CD4-positive, alpha-beta T cell treated with Interleukin-15 for 4 hours (primary cell): Measurements from ENCODE around the gene FAM13A.
"Not testable (repeated sequence)": the region's sequence is repeated elsewhere in the genome, so short reads cannot be mapped to it uniquely, and the experiment has no call there.

Experiments used
- DNase-seq: peaks from one replicate; pipeline ENCODE4 v3.0.0-alpha.2; 2020; ENCODE audit warnings: low spot score

FAM13A gene

DNA sequence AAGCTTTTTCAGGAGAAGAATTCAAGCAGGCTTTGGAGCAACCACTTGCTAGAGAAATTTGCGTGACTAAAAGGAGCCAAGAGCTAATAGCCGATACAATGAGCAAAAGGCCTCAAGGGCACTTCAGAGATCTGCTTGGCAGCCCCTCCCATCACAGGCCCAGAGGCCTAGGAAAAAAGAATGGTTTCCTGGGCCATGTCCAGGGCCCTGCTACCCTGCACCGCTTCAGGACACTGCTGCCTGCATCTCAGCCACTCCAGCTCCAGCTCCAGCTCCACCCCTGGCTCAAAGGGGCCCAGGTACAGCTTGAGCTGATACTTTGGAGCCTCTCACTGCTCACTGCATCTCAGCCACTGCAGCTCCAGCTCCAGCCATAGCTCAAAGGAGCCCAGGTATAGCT, 98.9 kb downstream of the FAM13A start:
- no peak for DNase-seq

DNA sequence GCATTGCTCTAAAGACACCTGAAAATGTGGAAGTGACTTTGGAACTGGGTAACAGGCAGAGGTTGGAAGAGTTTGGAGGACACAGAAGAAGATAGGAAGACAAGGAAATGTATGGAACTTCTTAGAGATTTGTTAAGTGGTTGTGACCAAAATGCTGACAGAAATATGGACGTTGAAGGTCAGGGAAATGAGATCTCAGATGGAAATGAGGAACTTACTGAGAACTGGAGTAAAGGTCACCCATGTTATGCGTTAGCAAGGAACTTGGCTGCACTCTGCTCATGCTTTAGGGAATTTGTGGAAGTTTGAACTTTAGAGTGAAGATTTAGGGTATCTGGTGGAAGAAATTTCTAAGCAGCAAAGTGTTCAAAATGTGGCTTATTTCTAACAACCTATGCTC, 99.4 kb downstream of the FAM13A start:
- no peak for DNase-seq

DNA sequence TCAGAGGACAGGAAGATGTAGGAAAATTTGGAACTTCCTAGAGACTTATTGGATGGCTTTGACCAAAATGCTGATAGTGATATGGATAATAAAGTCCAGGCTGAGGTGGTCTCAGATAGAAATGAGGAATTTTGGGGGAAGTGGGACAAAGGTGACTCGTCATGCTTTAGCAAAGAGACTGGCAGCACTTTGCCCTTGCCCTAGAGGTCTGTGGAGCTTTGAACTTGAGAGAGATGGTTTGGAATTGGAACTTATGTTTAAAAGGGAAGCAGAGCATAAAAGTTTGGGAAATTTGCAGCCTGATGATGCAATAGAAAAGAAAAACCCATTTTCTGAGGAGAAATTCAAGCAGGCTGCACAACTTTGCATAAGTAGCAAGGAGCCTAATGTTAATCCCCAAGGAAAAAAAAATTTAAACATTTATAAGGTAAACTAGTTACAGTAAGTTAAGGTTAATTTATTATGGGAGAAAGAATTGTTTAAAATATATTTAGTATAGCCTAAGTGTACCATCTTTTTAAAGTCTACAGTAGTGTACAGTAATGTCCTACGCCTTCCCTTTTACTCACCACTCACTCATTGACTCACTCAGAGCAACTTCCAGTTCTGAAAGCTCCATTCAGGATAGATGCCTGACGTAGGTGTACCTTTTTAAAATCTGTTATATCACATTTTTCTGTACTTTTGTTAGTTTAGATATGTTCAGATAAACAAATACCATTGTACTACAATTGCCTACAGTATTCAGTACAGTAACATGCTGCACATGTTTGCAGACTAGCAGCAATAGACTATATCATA, 101.2 kb downstream of the FAM13A start:
- no peak for DNase-seq

DNA sequence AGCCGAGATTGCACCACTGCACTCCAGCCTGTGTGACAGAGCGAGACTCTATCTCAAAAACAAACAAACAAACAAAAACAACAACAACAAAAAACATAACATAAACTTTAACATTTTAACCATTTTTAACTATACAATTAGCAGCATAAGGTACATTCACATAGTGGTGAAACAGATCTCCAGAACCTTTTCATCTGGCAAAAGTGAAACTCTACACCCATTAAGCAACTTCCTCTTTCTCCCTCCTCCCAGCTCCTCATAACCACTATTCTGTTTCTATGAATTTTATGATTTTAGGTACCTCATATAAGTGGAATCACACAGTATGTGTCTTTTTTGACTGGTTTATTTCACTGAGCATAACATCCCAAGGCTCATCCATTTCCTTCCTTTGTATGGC, 103.6 kb downstream of the FAM13A start:
- peak; percentile 3 for DNase-seq

DNA sequence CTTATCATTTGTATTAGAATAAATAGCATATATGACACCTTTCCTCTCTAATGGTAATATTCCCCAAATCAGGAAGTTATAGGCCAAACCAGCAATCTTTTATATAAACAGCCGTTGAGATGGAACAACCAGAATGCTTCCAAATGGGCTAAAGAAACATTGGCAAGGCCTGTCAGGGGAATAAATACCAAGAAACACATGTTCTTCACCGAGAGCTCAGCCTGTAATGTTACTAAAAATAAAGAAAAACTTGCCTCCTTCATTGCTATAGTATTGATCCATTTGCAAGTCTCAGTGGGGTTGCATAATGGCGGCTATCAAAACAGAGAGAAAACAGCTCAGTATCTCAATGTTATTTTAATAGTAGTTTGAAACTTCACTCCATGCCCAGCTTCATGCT, 104.9 kb downstream of the FAM13A start:
- DNase-seq = no peak

DNA sequence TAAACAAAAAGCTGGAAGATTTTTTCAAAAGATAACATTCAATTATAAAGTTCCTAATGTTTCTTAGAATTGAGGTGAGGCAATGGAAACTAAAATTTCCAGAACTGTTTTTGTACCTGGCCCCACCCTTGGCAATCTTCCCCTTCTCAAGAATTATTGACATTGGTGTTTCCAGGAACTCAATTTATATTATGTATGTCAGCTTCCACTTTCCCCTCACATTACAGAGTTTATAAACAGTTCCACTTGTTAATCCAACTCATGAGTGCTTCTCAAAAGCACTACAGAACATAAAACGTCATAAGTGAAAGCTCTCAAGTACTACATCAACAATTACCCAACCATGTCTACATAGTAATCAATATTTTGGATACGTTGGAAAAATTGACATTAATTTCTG, 107.4 kb downstream of the FAM13A start:
- DNase-seq = peak; percentile 34

DNA sequence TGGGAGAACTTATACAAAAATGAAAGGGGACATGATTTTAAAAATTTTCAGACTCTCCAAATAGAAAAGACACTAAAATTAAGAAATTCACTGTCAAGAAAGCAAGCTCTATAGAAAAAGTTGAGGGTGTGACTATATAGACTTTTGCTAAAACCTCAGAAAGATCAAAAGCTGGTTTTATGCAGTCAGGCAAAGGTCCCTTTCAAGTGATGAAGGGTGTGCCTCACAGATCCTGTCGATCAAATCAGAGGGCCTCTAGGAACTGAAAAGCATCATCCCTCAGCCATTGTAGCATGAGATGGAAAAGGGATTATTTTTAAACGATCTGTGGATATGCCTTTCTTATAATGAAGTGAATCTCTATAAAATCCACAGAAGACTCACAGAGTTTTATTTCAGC, 116.5 kb downstream of the FAM13A start:
- peak; percentile 44 for DNase-seq

DNA sequence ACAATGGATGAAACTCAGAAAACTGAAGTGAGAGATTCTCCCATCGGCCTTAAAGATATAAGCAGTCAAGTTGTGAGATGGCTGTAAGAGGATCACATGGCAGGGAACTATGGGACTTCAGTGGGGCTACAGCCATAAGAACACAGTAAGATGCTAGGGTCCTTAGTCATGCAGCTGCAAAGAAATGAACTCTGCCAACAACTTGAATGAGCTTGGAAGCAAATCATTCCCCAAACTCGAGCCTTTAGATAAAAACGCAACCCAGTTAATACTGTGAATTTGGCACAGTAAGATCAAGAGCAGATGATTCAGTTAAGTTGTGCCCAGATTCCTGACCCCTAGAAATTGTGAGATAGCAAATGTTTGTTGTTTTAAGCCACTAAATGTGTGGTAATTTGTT, 117.3 kb downstream of the FAM13A start:
- DNase-seq = no peak

DNA sequence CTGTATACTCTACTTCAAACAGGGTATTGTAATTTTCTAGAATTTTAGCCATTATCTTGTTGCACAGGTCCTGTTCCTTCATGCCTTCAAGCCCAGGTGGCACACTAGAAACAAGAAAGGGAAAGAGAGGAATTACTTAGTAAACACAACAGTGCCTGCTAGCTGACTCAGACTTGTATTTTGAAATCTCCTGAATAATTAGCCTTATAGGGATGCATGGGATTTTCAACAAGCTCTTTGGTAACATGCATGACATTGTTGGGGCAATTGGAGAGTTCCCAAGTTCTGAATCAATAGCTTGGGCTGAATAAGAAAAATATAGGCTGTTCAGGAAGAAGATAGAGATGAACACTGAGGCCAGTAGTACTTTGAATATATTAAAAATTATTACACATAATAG, 118.8 kb downstream of the FAM13A start:
- no peak for DNase-seq

DNA sequence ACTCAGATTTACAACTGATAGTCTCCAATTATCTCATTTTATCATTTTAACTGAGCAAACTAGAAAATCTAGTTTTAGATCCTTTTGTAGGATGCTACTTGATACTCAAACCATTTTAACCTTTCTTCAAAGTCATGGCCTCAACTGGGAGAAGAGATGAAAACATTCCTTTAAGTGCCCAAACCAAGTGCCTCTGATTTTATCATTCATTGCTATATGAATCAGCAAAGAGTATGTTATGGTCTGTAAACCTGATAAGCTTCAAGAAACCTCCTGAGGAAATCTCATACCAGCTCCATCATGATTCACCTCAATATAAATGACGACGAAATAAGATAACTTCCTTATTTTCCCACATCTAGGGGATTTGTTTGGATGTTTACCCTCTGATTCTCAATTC, 119.9 kb downstream of the FAM13A start:
- DNase-seq = no peak

DNA sequence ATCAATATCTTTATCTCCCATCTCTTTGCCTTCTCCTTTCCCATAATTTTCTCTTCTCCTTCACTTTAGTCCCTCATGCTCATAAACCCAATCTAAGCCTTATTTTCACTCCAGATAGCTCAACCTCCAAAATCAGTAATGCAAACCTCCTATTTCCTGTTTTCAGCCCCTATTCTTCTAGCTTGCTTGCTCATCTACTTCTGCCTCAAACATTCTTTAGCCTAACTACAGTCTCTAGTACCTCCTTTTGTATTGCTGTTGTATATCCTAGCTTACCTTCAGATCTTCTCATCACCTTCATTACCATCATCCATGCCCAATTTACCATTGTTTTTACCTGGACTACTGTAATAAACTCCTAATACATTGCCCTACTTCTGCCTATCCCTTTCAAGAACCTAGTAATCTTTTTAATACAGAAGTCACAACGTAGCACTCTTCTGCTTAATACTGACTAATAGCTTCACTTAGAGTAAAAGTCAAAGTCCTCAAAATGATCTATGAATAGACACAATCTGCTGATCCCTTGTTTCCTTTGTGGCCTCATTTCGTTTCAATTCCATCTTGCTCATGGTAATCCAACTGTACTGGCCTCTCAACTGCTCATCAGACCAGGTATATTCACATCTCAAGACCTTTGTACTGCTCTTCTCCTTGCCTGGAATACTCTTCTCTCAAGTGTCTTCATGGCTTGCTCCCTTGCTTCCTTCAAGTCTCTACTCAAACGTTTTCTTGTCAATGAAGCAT, 123.4 kb downstream of the FAM13A start:
- DNase-seq = no peak

DNA sequence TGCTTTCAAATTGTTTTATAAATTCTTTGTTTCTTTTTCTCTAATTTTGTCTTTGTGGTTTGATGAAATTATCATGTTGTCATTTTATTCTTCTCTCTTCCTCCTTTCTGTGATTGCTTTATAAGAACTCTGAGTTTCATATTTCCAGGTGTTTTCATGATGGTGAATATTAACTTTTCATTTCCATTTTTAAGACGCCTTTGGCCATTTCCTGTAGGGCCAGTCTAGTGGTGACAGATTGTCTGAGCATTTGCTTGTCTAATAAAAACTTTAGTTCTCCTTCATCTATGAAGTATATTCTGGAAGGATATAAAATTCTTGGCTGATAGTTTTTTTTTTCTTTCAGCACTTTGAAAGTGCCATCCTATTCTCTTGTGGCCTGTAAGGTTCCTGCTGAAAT, 128.1 kb downstream of the FAM13A start:
- no peak for DNase-seq

DNA sequence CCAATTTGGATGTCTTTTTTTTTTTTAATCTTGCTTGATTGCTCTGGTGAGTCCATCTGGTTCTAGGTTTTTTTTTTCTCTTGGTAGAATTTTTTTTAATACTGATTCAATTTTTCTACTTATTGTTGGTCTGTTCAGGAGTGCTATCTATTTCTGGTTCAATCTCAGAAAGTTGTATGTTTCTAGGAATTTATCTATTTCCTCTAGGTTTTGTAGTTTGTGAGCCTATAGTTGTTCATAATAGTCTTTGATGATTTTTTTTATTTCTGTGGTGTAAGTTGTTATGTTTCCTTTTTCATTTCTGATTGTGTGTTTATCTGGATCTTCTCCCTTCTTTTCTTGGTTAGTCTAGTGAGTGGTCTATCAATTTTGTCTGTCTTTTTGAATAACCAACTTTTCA, 129.6 kb downstream of the FAM13A start:
- DNase-seq = no peak

DNA sequence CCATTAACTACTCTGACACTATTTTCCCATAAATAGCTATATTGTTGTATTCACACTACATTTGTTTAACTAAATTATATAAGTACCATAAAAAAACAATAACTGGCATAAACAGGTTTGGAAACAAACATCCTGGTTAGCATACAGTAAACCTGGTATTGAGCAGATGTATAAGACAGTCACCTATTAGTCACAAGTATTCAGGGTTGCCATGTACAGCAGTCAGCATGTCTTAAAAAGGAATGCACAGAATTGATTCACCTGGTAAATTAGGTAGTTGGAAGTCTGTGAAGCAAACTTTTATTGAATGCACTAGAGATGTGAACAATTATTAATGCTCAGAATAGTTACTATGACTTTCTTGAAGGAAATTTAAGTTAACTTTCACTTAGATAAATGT, 137.9 kb downstream of the FAM13A start:
- DNase-seq = no peak

DNA sequence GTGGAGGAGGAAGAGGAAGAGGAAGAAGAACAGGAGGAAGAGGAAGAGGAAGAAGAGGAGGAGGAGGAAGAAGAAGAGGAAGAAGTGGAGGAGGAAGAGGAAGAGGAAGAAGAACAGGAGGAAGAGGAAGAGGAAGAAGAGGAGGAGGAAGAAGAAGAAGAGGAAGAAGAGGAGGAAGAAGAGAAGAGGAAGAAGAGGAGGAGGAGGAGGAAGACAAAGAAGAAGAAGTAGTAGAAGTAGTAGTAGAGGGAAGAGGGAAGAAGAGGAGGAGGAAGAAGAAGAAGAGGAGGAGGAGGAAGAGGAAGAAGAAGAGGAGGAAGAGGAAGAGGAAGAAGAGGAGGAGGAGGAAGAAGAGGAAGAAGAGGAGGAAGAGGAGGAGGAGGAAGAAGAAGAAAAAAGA, 143.8 kb downstream of the FAM13A start:
- not testable (repeated sequence) for DNase-seq

DNA sequence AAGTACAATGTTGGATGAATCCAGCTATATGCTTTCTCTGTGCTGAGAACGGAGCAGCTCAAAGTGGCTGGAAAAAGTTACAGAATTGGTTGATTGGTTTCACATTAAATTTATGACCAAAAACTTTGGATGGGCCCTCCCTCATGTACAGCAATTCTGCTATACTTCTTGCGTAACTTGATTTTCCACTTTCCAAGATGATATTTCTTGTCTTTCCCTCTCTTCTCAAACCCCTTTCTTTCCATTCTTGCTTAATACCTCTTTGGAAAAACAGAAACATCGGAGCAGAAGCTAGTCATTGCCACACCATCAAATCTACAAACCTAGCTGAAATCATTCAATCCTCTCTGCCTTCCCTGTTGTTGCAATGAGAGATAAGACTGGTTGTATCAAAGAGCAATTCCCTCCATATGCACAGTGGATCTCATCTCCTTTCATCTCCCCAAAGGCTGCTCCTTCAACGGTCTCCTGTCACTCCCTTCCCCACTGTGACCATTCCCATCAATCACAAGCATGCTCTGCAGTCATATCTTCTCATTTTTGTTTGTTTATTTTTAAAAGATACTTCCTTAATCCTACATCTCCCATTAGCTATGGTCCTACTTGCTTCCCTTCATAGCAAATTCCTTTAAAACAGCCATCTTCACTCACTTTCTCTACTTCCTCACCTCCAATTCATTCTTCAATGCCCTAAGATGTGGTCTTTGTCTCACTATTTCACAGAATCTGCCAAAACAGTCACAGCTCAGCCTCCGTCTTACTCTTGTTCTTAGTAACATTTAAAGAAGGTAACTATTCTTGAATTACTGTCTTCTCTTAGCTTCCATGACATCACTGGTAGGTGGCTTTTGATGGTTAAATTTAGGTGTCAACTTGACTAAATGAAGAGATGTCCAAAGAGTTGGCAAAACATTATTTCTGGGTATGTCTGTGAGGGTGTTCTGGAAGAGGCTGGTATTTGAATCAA, 145.5 kb downstream of the FAM13A start:
- no peak for DNase-seq

DNA sequence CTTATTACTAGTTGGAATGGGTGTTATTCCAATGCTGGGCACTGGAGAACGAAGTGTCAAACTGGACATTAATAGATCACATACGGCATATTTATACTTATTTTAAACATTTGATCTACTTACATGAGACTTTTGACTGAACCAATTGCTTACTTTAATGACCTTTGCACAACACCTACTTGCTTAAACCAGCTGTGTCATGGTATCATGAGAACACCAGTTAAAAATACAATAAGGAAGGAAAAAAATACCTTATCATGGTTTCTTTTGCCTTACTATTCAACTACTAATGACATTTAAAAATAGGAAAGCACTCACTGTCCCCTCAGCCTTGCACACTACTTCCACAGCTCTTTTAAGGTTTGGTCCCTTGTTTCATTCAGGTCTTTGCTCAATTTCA, 146.9 kb downstream of the FAM13A start:
- DNase-seq = no peak

DNA sequence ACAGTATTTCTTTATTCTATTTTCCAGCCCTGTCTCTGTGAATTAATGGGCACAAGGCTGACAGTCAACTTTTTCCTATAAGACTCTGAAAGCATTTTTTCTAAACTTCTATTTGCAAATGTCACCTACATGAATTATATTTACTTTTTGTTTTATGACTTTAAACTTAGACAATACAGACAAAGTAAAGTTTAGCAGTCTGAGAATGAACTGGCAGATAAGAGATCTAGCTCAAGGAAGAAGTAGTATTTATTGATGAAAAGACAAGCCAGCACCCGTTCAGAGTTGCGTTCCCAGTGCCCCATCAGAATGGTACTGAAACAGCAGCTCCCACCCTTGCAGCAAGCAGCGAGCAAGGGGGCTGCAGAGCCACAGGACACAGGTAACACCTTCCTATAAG, 148.5 kb downstream of the FAM13A start:
- DNase-seq = no peak

DNA sequence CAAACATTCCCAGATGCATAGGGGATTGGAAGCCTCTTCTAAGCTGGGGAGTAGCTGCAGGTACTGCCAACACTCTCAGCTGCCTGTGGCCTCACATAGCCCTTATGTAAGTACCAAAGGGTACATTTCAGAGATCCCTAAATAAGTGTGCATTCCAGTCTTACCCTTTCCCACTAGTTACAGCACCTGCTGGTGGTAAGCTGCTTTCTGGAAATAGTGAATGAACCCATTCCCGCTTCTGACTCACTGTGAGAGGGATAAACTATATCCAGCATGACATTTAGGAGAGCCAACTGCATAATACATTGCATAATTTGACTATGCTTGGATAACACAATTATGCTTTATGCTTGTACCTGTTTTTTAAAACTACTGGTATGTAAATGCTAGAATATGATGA, 149.0 kb downstream of the FAM13A start:
- DNase-seq = no peak

DNA sequence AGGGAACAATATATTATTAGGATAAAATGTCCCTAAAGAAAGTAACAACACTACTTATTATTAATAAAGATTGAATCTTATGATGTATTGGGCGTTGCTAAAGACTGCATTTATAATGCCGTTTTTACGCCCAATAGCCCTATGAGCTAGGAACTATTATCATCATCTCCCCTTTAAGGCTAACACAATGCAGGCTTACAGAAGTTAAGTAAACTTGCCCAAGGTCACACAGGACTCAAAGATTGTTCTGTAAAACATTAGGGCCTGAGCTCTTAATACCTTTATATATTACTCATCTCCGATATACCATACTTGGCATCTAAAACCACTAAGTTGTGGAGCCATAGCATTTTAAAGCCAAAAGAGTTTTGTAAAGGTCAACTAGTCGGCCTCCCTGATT, 149.5 kb downstream of the FAM13A start:
- DNase-seq = no peak

DNA sequence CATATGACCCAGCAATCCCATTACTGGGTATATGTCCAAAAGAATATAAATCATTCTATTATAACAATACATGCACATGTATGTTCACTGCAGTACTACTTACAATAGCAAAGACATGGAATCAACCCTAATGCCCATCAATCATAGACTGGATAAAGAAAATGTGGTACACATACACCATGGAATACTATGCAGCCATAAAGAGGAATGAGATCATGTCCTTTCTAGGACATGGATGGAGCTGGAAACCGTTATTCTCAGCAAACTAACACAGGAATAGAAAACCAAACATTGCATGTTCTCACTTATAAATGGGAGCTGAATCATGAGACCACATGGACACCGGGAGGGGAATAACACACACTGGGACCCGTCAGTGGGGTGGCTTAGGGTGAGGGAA, 152.7 kb downstream of the FAM13A start:
- not testable (repeated sequence) for DNase-seq

DNA sequence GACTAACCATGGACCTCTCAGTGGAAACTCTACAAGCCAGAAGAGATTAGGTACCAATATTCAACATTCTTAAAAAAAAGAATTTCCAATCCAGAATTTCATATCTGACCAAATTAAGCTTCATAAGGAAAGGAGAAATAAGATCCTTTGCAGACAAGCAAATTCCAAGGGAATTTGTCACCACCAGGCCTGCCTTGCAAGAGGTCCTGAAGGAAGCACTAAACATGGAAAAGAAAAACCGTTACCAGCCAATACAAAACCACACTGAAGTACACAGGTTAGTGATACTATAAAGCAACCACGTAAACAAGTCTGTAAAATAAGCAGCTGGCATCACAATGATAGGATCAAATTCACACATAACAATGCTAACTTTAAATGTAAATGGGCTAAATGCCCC, 156.6 kb downstream of the FAM13A start:
- no peak for DNase-seq

DNA sequence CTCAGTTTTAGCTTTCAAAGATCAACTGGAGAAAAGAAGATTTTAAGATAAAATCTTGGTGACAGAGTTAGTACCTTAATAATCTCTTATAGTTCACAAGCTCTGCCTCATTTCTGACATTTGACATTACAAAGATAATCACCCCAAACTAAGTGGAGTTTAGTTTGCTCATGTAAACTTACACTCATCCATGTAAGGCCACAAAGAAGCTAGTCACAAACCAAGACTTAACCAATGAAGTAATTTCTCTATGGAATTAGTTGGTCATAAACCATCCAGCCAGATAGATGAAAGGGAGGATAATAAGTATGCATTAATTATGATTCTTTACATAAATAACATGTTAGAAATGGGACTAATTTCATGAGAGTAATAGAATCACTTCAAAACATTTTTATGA, 159.2 kb downstream of the FAM13A start:
- DNase-seq = no peak
